ENCODE results near the gene CELSR1.

CELSR1 gene

GRCh38 chr22:46390652-46391301, 146.6 kb downstream of the CELSR1 start:
- peak; percentile 53 for DNase-seq

GRCh38 chr22:46390105-46390651, 147.2 kb downstream of the CELSR1 start:
- peak; percentile 44 for DNase-seq

GRCh38 chr22:46389081-46389480, 148.3 kb downstream of the CELSR1 start:
- DNase-seq = no peak

GRCh38 chr22:46388647-46389046, 148.8 kb downstream of the CELSR1 start:
- DNase-seq = no peak

GRCh38 chr22:46387748-46388147, 149.7 kb downstream of the CELSR1 start:
- DNase-seq = no peak

GRCh38 chr22:46386312-46386711, 151.1 kb downstream of the CELSR1 start:
- DNase-seq = no peak

GRCh38 chr22:46382524-46382923, 154.9 kb downstream of the CELSR1 start:
- DNase-seq = no peak

GRCh38 chr22:46381731-46382130, 155.7 kb downstream of the CELSR1 start:
- no peak for DNase-seq

- DNase-seq = no peak
Measured at GRCh38 chr22:46381142-46381541, 156.3 kb downstream of the CELSR1 start.

- no peak for DNase-seq
Measured at GRCh38 chr22:46380581-46380980, 156.8 kb downstream of the CELSR1 start.

GRCh38 chr22:46380069-46380468, 157.4 kb downstream of the CELSR1 start:
- DNase-seq = no peak

- DNase-seq = no peak
Measured at GRCh38 chr22:46379066-46379930, 158.1 kb downstream of the CELSR1 start.

- no peak for DNase-seq
Measured at GRCh38 chr22:46378426-46379065, 158.9 kb downstream of the CELSR1 start.

- no peak for DNase-seq
Measured at GRCh38 chr22:46377525-46378425, 159.6 kb downstream of the CELSR1 start.

- no peak for DNase-seq
Measured at GRCh38 chr22:46376908-46377524, 160.4 kb downstream of the CELSR1 start.

GRCh38 chr22:46376111-46376510, 161.3 kb downstream of the CELSR1 start:
- DNase-seq = no peak

GRCh38 chr22:46374663-46375474, 162.6 kb downstream of the CELSR1 start:
- DNase-seq = no peak

GRCh38 chr22:46373921-46374662, 163.3 kb downstream of the CELSR1 start:
- no peak for DNase-seq

GRCh38 chr22:46373159-46373558, 164.3 kb downstream of the CELSR1 start:
- peak; percentile 4 for DNase-seq

GRCh38 chr22:46372686-46373085, 164.7 kb downstream of the CELSR1 start:
- no peak for DNase-seq

All from NCI-H510A treated with DMSO at 0.1 percent for 48 hours (cell line).